Measurements from ENCODE around the gene GOLGA1. TPM values are rescaled to one million over a fixed set of nuclear protein-coding genes. Genes with fewer than 3 reads are reported as not detected.
"Not testable (repeated sequence)": the region's sequence is repeated elsewhere in the genome, so short reads cannot be mapped to it uniquely, and the experiment has no call there.

GOLGA1 gene
- total RNA-seq, 1 donor from 2014 or later: 13.5 TPM

DNA sequence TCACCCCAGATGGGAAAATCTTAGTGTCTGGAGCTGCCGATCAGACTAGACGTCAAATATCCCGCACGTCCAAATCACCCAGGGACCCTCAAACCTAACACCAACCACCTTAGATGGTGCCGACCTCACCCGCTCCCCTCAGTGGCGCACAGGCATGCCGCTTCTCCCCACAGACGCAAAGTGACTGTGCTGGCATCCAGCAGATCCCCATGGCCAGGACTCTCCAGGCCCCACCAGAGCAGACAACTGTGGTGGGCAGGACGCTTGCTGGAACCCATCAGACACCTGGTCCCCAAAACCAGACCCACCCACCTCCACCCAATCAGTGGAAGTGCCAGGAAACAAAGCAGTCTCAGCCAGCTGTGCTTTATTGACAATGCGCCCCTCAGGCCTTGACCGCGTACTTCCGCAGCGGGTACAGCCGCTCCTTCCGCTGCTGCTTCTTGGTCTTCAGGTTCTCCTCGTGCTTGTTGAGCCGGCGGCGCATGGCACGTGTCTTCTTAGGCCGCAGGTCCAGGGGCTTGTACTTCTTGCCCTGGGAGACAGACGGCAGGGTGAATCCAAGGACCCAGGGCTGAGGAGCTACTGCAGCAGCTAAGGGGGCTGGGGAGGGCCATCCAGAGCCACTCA lies 83.2 kb downstream of the GOLGA1 start:
- no peak for DNase-seq

- DNase-seq: no peak
Observed at GRCh38 chr9:124855944-124856765, 84.7 kb downstream of the GOLGA1 start.

DNA sequence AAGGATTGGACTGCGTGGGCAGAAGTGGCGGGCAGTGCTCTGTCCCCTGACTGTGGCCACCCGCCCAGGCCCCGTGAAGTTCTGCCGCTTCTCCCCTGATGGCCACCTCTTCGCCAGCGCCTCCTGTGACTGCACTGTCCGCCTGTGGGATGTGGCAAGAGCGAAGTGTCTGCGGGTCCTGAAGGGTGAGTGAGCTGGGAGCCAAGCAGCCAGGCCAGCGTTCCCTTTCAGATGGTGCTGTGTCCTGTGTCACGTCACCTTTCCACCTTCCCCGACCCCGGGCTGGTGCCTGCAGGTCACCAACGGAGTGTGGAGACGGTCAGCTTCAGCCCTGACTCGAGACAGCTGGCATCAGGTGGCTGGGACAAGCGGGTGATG lies 85.3 kb downstream of the GOLGA1 start:
- no peak for DNase-seq

DNA sequence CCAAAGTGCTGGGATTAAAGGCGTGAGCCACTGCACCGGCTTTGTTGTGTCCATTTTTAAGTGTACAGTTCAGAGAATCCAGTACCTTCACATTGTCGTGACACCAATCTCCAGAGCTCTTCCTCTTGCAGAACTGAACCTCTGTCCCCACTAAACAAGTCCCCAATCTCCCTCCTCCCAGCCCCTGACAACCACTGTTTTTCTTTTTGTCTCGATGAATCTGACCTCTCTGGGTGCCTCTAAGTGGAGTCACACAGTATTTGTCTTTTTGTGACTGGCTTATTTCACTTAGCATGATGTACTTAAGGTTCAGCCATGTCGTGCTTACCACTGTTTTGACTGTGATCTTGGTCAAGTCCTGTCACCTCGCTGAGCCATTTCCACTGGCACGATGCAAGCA lies 86.1 kb downstream of the GOLGA1 start:
- DNase-seq: no peak

DNA sequence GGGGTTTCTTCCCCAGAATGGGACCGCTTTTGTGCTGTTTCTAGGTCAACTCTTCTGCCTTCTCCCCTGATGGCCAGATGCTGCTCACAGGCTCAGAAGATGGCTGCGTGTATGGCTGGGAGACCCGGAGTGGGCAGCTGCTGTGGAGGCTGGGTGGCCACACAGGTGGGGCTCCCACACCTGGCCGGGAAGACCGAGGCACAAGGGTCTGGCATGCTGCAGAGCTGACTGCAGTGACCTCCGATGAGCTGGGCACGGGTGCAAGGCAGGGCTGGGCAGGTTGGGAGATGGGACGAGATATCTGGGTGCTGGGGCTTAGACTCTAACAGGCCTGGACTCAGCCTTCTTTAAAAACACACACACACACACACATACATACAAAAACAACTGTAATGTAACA lies 86.7 kb downstream of the GOLGA1 start:
- no peak for DNase-seq

DNA sequence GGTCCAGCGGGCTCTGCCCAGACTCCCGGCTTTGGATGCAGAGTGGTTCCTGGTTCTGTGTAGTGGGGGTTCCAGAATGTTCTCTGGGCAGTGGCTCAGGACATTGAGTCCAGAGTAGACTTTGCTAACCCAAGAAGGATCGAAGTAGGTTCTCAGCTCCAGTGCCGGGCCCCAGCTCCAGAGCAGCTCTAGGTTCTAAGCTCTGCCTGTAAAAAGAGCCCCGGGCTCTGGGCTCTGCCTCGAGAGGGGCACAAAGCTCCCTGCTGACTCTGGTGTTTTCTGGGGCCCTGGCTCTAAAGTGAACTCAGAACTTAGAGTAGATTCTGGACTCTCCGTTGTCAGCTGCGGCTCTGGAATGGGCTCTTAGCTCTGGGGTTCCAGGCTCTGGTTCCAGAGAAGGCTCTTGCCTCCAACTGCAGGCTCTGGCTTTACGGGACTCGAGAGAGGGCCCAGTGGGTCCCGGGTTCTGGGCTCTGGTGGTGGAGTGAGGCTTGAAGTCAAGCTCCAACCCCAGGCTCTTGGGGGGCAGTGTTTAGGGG lies 87.2 kb downstream of the GOLGA1 start:
- DNase-seq: no peak

DNA sequence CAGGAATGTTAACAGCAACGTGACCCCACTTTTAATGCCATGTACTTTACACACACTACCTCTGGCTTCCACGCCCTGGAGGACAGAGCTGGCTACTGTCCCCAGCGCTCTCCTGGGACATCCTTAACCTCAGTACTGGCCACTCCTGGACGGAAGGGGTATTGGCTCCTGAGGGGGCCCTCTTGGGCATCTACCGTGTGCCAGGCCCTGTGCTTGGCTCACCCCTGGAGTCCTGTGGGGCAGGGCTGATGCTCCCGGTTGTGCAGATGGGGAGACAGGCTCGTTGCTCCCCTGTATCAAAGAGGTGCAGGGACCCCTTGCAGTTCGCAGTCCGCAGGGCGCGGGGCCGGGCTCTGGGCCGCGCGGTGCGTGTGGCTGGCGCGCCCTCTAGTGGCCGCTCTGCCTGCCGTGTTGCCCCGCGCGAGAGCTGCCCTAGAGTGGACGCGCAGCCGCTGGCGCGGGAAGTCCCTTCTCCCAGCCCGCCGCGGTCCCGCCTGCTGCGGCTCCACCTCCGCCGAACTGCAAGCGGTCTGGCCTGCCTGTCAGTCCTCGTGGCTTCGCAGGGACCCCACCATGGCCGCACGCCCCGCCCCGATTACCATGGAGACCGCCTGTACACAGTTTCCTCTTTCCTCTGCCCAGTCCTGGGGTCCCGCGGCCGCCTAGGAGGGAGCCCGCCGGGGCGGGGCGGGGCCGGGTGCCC lies 87.9 kb downstream of the GOLGA1 start, which contains the start of gene WDR38:
TSS of gene WDR38 (plus strand) at position 632 of the 703 bp plus-strand sequence. CDS start 72 bp downstream, outside the sequence.
- peak; percentile 59 for DNase-seq

DNA sequence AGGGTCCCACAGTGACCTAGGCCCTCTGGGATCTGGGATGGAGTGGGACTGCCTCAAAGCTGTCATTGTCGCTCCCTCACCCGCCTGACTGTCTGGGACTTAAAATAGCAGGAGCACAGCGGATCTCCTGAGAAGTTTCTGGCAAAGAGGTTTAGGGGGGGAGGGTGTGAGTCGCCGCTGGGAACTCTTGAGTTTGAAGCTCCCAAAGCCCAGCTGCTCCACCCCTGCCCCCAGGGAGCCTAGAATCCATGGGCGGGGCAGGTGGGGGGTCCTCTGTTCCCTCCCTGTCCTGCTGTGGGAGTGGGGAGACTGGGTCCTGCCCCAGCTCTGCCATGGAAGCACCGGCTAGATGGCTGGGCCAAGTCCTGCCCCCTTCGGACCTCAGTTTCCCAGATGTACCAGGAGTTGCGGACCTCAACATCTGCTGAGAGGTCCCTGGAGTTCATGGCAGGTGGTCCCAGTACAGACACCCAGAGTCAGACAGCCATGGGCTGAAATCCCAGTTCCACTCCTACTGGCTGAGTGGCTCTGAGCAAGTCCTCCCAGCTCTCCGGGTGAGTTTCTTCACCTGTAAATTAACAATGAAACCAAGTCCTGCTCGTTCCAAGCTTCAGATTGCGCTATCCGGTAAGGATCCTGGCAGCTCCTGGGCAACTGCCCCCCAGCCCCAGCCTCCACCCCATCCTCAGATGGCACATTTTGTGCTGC lies 88.6 kb downstream of the GOLGA1 start:
- no peak for DNase-seq

- DNase-seq: peak; percentile 64
Observed at GRCh38 chr9:124849801-124850200, 91.1 kb downstream of the GOLGA1 start.

- DNase-seq: no peak
Observed at GRCh38 chr9:124846969-124847368, 93.9 kb downstream of the GOLGA1 start.

GRCh38 chr9:124846467-124846866 lies 94.4 kb downstream of the GOLGA1 start:
- not testable (repeated sequence) for DNase-seq

- DNase-seq: no peak
Observed at GRCh38 chr9:124844291-124844690, 96.6 kb downstream of the GOLGA1 start.

GRCh38 chr9:124843456-124844034 lies 97.3 kb downstream of the GOLGA1 start:
- DNase-seq: no peak

GRCh38 chr9:124841075-124841821 lies 99.6 kb downstream of the GOLGA1 start:
- DNase-seq: no peak

GRCh38 chr9:124840300-124840833 lies 100.5 kb downstream of the GOLGA1 start:
- no peak for DNase-seq

DNA sequence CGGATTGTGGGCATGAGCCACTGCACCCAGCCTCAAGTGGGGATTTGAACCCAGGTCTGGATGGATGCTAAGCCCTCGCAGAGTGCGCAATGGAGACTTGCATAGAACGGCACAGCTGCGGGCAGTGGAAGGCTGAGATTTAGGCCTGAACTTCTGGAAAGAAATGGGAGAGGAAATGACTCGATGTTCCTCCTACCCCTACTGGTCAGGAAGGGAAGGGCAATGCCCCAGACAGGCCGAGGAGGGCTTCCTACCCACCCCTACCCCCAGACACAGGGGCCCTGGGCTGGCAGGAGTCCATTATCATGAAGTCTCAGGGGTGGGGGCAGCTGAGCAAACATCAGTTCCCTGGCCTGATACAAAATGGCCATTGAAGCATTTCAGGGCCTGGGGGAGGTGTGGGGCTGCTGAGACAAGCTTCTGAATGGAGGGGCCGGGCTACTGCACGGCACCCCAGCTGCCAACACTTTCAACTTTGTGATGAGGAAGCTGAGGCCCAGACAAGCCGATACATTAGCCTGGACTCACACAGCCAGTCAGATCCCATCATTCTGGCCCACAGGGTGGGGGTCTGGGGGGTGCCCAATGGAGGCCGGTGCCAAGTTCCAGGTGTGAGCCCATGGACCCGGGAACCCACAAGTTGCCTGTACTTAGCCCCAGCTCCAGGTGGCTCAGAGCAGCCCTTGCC lies 101.1 kb downstream of the GOLGA1 start:
- DNase-seq: no peak

GRCh38 chr9:124838567-124839275 lies 102.2 kb downstream of the GOLGA1 start:
- not testable (repeated sequence) for DNase-seq

GRCh38 chr9:124838132-124838531 lies 102.8 kb downstream of the GOLGA1 start:
- not testable (repeated sequence) for DNase-seq

GRCh38 chr9:124835026-124835557 lies 105.8 kb downstream of the GOLGA1 start:
- no peak for DNase-seq

Measured in skin of body (tissue), 2 donors.